Measurements from ENCODE around the gene SPRYD3. TPM values are rescaled to one million over a fixed set of nuclear protein-coding genes. Genes with fewer than 3 reads are reported as not detected.

The SPRYD3 gene
- total RNA-seq, 2 experiments from 2014 or later = 32.8 to 35.4 TPM

Small RNA genes within 50 kb of the gene (microRNA-seq; reads per million reads assigned to microRNA genes)
- not detected for gene MIR6757 (ENCODE audit: borderline microRNAs expressed, borderline number of aligned reads, borderline replicate concordance)

Other genes starting within 250 kb of the SPRYD3 start
- gene KRT79, start 245.1 kb downstream of the SPRYD3 start, total RNA-seq = not detected
- gene KRT78, start 230.4 kb downstream of the SPRYD3 start, total RNA-seq = not detected
- under 1 TPM; 0.51 to 0.67 TPM for gene KRT8, start 174.3 kb downstream of the SPRYD3 start, total RNA-seq
- 1 to 10 TPM; 4.9 to 5.6 TPM for gene KRT18, start 130.3 kb downstream of the SPRYD3 start, total RNA-seq
- 100 to 1,000 TPM; 686 to 718 TPM for gene EIF4B, start 72.9 kb downstream of the SPRYD3 start, total RNA-seq
- 1 to 10 TPM; 1.8 to 2.4 TPM for gene TNS2, start 29.3 kb downstream of the SPRYD3 start, total RNA-seq
- 1 to 10 TPM; 4.1 to 4.9 TPM for gene IGFBP6, start 18.3 kb upstream of the SPRYD3 start, total RNA-seq
- 1 to 10 TPM; 1.1 to 1.5 TPM for gene SOAT2, start 24.1 kb upstream of the SPRYD3 start, total RNA-seq
- 10 to 100 TPM; 32.6 to 37.5 TPM for gene ZNF740, start 101.3 kb upstream of the SPRYD3 start, total RNA-seq
- 10 to 100 TPM; 21.4 to 23.7 TPM for gene CSAD, start 101.5 kb upstream of the SPRYD3 start, total RNA-seq
- 100 to 1,000 TPM; 168 to 169 TPM for gene ITGB7, start 127.9 kb upstream of the SPRYD3 start, total RNA-seq
- 10 to 100 TPM; 21.8 to 25.2 TPM for gene RARG, start 152.8 kb upstream of the SPRYD3 start, total RNA-seq
- gene ESPL1, start 188.9 kb upstream of the SPRYD3 start, total RNA-seq = 10 to 100 TPM; 70.0 to 77.2 TPM
- gene PFDN5, start 216.2 kb upstream of the SPRYD3 start, total RNA-seq = 100 to 1,000 TPM; 354 to 359 TPM
- 10 to 100 TPM; 77.9 to 82.5 TPM for gene MYG1, start 220.3 kb upstream of the SPRYD3 start, total RNA-seq
- gene AAAS, start 242.2 kb upstream of the SPRYD3 start, total RNA-seq = 10 to 100 TPM; 74.5 to 80.7 TPM